IPS-18c (cell line): ENCODE measurements around the gene RHBDD3.
"Not testable (repeated sequence)": the region's sequence is repeated elsewhere in the genome, so short reads cannot be mapped to it uniquely, and the experiment has no call there.

ENCODE experiments used
- H3K4me3 ChIP-seq: 2 replicates; pipeline ENCODE4 v1.7.0; 2013; ENCODE audit warnings: low read depth, mild to moderate bottlenecking, low read length, moderate library complexity; ENCODE audit not compliant: insufficient read depth
- H3K9me3 ChIP-seq: one replicate; pipeline ENCODE4 v1.6.1; 2013; ENCODE audit warnings: mild to moderate bottlenecking, low read length, moderate library complexity; ENCODE audit not compliant: control insufficient read depth, insufficient read depth

RHBDD3 gene

DNA sequence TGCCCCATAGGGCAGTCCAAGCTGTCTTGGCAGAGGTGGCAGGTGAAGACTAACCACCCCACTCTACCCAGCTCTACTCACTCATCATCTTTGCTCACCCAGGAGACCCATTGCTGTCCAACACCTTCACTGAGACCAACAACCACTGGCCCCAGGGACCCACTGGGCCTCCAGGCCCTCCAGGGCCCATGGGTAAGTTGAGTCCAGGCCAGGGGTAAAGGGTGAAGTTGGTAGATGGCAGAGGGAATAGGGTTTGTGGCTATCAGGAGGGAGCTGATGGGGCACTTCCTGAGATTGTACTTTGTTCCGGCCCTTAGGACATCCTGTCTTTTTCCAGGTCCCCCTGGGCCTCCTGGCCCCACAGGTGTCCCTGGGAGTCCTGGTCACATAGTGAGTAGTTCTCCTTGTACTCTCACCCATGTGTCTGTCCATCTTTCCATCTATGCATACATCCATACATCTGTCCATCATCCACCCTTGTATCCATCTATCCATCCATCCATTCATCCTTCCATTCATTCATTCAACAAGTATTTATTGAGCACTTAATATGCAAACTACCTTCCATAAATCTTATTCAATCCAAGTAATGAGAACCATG lies 34.4 kb downstream of the RHBDD3 start:
- Histone ChIP-seq H3K9me3 (peaks cover 3% of the 10 kb centered on the region), H3K4me3 (no peak overlapping the region)

DNA sequence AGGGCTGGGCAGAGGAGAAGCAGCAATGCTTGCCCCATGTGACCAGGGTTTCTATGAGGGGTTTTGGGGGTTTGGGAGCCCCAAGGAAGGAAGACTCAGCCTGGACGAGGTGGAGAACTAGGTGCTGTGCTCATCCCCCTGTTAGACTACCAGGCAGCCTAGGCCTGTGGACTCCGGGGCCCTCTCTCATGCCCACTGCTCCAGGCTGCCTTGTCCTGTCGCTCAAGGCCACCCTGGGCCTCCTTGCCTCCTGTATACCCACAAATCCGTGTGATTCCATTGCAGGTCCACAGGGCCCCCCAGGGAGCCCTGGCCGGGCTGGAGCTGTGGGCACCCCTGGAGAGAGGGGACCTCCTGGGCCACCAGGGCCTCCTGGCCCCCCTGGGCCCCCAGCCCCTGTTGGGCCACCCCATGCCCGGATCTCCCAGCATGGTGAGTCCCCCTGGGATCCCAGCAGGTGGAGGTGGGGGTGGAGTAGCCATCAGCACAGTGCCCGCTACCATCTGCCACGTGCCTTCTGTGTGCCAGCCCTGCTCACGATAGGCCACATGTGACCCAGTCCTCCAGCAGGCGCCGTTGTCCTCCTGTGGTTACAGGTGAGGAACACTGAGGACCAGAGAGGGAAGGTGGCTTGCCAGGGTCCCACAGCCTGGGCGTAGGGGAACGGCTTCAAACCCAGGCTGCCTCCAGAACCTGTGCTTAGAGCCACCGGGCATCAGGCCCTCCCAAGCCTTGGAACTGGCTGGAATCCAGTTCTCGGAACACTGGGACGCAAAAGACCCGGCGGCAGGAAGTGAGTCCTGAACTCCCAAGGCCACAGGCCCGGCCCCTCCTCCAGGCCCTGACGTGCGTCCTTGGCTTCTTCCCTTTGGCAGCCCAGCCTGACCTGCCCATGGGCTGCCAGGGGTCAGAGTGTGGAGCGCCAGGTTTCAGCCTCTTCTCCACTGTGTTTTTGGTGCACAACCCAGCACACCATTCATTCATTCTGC lies 35.5 kb downstream of the RHBDD3 start:
- Histone ChIP-seq H3K4me3 (no peak overlapping the region), H3K9me3 (peaks cover 3% of the 10 kb centered on the region)

DNA sequence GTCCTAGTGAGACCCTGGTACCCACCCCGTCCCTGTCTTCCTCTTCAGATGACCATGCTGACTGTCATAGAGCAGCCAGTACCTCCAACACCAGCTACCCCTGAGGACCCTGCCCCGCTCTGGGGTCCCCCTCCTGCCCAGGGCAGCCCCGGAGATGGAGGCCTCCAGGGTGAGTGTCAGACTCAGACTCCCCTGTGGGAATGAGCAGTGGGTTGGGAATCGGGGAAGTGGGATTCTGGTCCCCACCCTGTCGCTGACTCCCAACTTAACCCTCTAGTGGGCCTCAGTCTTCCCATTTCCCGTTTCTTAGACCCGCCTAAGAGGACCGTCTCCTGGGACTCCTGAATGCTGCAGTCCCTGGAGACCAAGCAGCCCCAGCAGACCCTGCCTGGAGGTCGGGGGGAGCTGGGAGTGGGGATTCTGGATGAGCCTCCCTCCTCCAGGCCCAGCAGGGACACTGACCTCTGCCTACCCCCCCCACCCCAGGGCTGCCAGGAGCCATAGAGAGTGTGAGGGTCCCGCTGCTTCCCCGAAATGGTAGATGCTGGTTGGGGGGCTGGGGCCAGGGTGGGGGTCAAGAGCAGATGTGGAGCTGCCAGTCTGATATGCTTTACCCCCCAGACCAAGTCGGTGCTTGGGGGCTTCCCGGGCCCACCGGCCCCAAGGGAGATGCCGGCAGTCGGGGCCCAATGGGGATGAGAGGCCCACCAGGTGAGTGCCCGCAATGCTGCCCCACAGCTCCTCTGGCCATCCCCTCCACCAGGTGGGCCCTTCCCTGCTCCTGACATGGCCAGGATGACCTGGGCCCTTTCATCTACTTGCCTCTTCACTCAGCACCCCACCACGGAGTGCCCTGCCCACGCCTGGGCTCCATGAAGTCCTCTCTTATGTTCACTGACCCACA lies 36.6 kb downstream of the RHBDD3 start:
- no peak overlapping the region for H3K4me3 ChIP-seq
- peaks cover 3% of the 10 kb centered on the region for H3K9me3 ChIP-seq

DNA sequence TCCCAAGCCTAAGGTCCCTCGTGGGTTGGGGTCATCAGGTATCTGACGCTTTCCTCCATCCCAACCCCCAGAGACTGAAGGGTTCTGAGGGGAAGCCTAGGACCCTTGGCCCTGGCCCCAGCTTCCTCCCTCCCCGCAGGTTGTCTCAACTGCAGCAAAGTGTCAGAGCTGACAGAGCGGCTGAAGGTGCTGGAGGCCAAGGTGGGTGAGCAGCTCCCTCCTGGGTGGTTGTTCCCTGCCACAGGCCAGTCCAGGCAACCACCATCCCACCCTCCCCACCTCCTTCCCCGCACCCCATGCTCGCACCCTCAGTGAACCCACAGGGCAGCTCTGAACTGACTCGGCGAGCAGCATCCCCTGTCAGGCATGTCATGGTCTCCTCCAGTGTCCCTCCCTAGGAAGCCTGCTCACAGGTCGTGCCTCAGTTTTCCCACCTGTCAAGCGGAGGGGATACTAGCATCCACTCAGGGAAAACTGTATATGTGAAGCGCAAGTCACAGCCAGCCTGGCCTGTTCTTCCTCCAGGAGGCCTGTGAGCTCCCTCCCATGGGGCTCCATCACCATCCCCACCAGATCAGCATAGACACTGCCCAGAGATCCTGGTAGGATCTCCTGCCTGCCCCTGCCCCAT lies 41.3 kb downstream of the RHBDD3 start:
- Histone ChIP-seq H3K9me3 (no peaks in the 10 kb centered on the region), H3K4me3 (no peak overlapping the region)

- H3K4me3 ChIP-seq: no peak overlapping the region
- H3K9me3 ChIP-seq: no peaks in the 10 kb centered on the region
These were observed 42.2 kb downstream of the RHBDD3 start for GRCh38 chr22:29225422-29226090.

GRCh38 chr22:29224859-29225410 lies 42.8 kb downstream of the RHBDD3 start:
- Histone ChIP-seq H3K4me3 (no peak overlapping the region), H3K9me3 (no peaks in the 10 kb centered on the region)

DNA sequence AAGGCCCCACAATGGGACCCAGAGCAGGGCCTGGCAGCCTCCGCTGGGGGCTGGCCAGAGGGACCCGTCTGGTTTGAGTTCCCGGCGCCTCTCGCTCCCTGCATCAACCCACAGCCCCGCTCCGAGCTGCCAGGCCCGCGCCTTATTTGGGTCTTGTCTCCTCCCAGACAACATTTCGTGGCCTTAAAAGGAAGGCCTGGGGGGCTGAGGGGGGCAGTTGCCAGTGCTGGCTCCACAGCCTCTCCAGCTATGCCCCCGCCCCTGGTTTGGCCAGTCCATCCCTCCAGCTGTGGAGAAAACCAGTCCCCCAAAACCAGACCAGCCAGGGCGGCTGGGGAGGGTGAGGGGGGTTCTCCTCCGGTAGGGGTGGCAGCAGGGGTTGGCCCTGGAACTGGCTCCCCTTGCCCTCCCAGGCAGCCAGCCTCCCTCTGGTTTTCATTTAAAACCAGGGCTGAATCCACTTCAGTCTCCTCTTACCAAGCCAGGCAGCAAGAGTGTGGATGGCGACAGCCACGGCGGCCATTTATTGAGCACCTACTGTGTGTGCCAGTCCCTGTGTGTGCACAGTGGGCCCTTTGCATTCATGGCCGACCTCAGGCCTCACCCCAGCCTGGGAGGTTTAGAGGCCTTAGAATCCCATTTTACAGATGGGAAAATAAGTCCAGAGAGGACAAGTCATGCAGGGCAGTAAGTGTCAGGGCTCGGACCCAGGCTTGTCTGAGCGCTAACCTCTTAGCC lies 43.5 kb downstream of the RHBDD3 start:
- H3K9me3 ChIP-seq: no peaks in the 10 kb centered on the region
- H3K4me3 ChIP-seq: no peak overlapping the region

DNA sequence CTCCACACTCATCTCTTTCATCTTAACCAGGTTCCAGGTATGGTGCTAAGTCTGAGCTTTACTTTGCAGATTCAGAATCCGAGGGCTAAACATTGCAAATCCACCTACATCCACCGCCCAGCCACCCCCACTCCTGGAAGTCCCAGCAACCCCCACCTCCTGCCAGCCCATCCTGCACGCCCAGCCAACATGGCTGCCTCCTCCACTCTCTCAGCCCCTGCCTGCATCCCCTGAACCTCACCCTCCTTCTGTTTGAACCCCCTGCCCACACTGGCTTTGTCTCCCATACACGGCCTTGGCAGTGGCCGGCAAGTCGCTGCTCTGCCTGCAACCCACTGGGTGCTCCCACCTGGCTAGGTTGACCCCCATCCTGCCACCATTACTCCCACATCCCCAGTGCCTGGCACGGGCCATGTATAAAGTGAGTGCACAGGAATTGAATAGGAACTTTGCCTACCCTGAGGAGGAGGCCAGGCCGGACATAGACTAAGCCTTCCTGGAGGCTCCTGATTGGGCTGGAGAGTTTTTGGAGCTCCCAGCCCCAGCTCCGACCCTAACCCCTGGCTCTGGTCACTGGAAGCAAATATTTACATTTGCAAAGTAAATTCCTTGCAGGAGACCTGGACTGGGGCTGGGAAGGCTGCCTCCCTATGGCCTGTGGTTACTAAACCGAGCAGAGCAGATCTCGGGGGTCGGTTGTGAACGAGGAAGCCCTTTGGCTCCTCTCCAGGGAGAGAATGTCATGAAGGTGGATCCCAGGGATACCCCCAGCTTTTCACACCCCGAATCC lies 47.7 kb downstream of the RHBDD3 start:
- Histone ChIP-seq H3K9me3 (no peaks in the 10 kb centered on the region), H3K4me3 (no peak overlapping the region; the same call in 1 of the 2 replicates)

- H3K4me3 ChIP-seq, H3K9me3 ChIP-seq: not testable (repeated sequence)
These were observed 48.4 kb downstream of the RHBDD3 start for GRCh38 chr22:29219409-29219782.

DNA sequence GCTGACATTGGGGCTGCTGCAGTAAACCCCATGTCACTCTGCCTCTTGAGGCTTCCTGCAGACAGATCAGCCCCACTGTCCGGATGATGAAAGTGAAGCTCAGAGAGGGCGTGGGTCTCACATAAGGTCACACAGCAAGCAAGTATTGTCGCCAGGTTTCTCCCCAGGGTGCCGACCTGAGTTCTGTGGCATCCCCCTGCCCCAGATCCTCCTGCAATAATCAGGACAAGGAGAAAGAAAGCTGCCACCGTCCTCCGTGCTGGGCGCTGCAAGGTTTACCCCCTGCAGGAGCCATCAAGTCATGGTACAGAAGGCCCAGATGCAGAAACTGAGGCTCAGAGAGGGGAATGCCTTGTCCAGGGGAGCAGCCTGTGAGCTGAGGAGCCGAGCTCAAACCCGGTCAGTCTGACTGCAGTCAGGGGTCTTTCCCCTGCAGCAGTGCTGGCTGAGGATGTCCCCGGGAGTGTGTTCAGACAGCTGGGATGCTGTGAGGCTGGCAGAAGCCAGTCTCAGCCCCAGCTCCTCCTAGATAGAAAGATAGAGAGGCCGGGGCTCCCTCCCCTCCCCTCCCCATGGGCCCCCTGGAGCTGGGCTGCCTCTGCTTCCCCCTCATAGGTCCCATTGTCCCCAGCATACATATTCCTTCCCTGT lies 48.9 kb downstream of the RHBDD3 start:
- Histone ChIP-seq H3K4me3 (no peak overlapping the region), H3K9me3 (no peaks in the 10 kb centered on the region)

GRCh38 chr22:29217827-29218757 lies 49.7 kb downstream of the RHBDD3 start:
- Histone ChIP-seq H3K4me3 (no peak overlapping the region), H3K9me3 (no peaks in the 10 kb centered on the region)

GRCh38 chr22:29216873-29217666 lies 50.7 kb downstream of the RHBDD3 start:
- no peak overlapping the region for H3K4me3 ChIP-seq

More at GRCh38 chr22:29216873-29217666, 50.7 kb downstream of the RHBDD3 start:
- no peaks in the 10 kb centered on the region for H3K9me3 ChIP-seq
